Activated gamma-delta T cell treated with Interleukin-2 at 50 U/mL for 16 hours (primary cell): ENCODE data around the gene ABCC11.
A peak's percentile ranks its signal among the peaks of the same experiment; 100 is the strongest.

Experiments used
- DNase-seq: peaks from one replicate; pipeline ENCODE4 v3.0.0-alpha.2; 2020

The ABCC11 gene

DNA sequence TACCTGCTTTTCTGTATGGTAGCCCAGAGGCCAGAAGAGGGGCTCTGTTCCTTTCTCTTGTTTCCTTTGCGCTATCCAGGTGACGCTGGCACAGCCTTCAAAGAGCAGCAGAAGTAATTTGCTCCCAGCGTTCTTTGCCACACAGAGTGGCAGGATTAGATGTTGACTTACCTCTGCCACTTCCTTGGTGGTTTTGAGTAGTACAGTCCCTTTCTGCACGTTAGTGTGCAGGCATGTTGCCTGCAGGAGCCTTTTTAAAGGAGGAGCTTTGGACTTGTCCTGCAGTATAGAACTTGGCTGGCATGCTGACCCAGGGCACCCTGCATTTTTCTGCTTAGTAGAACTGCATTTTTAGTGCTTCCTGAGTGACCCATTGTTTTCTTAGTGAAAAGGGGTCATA, at the start of gene ABCC11:
ABCC11 (minus strand) TSS at position 229 of the 400 bp plus-strand sequence. CDS start 15,618 bp downstream, outside the sequence.
- DNase-seq = no peak

DNA sequence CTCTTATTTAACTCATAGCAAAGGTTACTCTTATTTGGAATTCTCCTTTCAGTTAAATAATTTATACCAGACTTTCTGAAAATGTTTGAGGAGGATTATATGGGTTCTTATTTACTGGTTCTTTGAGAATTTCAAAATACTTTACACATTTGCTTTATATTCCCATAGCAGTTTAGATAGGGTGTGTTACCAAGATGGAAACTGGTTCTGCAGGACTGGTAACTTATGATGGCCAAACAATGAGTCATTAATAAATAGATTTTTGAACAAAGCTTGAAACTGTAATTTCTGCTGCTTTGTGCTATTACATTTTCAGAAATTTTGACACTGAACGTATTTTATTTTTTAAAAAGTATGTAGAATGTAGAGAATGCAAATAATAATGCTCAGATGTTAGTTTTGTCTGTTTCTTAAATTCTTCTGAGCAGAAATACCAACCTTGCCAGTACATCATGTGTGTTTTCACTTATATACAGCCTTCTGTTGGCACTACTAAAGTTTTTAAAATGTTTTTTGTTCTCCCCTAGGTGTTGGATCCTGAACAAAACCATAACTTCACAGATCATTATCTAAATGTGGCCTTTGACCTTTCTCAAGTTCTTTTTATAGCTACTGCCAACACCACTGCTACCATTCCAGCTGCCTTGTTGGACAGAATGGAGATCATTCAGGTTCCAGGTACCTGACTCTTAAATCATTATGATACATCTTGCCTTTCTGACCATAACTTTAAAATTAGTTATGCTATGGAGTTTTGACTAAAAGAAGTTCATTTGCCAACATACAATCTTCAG, 48.3 kb upstream of the ABCC11 start:
- no peak for DNase-seq

DNA sequence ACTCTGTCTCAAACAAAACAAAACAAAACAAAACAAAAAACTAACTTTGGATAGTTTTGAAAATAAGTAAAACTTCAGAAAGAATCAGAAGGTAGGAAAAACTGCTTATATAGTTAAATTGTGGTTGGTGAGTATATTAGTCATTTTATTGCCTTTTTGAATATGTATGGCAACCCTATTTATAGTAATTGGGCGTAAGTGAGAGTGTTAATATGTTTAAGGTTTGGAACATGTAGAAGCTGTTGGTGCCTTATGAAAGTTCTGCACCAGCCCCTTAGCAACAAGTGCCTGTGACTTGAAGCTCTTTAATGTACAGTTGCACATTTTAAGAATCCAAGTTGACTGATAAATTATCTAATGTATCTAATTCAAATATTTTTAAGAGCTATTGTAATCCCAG, 47.4 kb upstream of the ABCC11 start:
- no peak for DNase-seq

DNA sequence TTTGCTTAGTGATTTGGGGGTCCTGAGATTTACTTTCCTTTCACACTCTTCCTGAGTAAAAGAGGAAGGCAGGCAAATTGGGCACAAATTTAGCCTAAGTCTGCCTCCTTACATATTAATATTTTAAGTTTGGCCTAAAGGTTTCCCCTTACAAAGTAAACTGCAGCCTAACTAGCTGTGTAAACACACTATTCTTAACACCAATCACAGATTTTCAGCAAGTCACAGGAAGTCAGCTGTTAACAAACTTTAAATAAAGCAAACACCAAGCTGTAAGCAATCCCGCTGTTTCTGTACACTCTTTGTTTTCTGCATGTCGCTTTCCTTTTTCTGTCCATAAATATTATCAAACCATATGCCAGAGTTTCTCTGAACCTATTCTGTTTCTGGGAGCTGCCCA, 45.1 kb upstream of the ABCC11 start:
- DNase-seq = no peak

- no peak for DNase-seq
These were observed 44.4 kb upstream of the ABCC11 start for GRCh38 chr16:48291754-48292153.

- DNase-seq = no peak
These were observed 44.0 kb upstream of the ABCC11 start for GRCh38 chr16:48291303-48291702.

DNA sequence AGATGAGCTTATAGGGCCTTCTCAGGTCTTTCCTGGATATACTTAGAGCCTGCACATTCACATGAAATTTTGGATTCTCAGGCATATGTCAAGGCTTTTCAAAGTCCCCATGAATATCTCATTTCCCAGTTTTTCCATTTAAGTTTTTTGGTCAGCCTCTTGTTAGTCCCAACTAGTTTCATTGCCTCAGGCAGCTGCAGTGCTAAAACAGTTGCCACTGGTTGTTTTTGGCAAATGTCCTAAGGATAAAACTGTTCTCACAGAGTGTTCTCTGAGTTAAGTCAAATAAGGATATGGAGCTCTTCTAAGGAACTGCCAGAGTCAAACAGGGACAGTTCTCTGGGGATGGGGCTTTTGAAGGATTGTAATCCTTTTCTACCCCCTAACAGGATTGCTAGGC, 39.9 kb upstream of the ABCC11 start:
- no peak for DNase-seq

GRCh38 chr16:48284772-48285409, 37.6 kb upstream of the ABCC11 start:
- DNase-seq = peak; percentile 8

DNA sequence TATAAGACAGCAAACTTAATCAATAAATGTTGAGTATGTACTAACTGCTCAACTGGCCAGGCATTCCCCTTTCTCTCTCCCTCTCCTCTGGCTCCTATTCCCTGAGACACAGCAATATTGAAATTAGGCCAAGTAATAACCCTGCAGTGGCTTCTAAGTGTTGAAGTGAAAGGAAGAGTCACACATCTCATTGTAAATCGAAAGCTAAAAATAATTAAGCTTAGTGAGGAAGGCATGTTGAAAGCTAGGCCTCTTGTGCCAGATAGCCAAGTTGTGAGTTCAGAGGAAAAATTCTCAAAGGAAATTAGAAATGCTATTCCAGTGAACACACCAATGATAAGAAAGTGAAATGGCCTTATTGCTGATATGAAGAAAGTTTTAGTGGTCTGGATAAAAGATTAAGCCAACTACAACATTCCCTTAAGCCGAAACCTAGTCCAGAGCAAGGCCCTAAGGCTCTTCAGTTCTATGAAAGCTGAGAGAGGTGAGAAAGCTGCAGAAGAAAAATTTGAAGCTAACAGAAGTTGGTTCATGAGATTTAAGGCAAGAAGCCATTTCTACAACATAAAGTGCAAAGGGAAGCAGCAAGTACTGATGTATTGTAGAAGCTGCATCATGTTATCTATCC, 35.4 kb upstream of the ABCC11 start:
- no peak for DNase-seq

GRCh38 chr16:48280546-48280945, 33.2 kb upstream of the ABCC11 start:
- DNase-seq = no peak

DNA sequence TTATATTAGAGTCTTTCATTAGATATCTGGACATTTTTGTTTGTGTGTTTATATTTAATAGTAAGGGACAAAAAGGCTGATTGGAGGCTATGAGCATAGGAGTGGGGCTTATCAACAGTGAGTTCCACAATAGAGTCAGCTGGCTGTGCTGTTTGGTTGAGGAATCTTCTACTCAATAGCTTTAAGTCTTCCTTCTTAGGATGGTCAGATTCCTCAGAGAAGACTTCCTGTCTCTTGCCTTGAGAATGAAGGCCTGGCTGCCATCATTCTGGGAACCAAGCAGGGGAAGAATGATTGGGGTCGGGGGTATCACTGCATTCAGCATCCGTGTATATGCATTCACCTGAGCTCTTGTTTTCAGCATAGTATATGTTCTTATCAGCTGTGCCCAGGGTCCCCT, 31.9 kb upstream of the ABCC11 start:
- no peak for DNase-seq

DNA sequence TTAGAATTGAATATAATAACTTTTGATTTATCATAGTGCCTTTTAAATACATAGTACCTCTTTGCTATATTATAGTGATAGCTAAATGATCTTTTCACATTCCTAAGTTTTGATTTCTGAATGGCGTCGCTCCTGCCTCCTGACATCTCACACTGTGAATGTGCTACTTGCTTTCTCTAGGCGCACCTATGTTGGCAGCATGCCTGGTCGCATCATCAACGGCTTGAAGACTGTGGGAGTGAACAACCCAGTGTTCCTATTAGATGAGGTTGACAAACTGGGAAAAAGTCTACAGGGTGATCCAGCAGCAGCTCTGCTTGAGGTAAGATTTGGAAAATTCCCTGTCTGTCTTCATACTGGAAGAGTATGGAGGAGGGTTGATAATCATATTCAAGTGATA, 29.8 kb upstream of the ABCC11 start:
- no peak for DNase-seq

DNA sequence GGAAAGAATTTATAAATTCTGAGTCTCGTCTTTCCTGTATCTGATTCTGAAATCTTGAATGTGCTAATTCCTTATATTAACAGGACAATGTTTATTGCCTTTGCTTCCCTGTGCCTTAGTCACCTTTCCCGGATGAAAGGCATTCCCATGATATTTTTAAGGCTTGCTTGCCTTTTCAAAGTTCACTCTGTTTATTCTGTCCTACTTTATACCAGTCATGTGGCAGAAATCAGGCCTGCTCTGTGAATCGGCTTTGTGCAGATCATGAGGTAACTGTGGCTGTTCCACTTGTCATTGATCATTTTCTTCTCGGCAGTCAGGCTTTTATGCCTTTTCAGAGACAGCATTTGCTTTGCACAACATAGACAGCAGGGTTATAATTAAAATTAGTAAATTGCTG, 28.8 kb upstream of the ABCC11 start:
- DNase-seq = no peak

DNA sequence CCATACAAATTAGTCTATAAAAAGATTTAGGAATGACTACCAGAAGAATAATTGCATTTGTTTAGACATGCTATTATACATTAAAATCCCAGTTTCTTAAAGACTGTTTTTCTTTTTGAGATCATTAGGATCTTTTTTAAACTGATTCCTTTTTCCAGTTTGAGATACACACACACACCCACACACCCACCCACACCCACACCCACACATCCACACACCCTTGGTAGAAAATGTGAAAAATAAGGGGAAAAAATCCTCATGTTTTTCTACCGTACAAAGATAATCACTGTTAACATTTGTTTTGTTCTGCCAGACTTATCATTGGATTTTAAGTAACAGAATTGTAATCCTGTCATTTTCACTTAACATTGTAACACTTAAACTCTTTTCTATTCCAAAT, 27.1 kb upstream of the ABCC11 start:
- no peak for DNase-seq

GRCh38 chr16:48272837-48273421, 25.6 kb upstream of the ABCC11 start:
- DNase-seq = no peak

DNA sequence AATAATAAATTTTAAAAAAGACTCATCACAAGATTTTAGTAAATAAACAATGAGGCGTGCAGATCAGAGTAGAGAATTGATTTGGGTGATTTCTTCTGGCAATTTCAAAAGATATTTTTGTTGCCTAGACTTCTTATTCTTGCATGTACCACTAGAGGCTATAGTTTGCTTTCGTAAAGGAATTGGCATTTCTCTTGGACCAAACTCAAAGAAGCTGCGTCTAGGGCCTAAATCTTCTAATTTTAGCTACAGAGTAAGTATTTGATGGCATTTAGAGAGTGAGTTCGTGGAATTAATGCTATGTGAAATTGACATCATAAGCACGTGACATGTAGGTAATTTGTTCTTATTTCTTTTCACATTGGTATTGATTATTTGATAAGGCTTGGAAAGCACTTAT, 24.4 kb upstream of the ABCC11 start:
- DNase-seq = no peak

DNA sequence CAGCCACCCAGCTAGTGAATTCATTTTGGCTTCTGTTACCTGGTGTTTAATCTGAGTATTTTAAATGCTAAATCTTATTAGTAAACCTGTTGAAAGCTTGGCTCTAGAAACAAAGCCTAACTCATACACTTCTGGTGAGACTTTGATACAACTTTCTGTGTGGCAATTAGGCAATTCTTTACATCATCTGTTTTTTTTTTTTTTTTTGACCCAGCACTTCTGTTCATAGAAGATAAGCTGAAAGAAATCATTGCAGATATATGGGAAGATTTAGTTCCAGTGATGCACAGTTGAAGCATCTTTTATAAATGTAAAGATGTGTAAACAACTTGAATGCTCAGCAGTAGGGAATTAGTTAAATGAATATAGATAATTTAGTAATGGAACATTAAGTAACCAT, 21.7 kb upstream of the ABCC11 start:
- no peak for DNase-seq

- DNase-seq = no peak
These were observed 15.3 kb upstream of the ABCC11 start for GRCh38 chr16:48262631-48263030.

DNA sequence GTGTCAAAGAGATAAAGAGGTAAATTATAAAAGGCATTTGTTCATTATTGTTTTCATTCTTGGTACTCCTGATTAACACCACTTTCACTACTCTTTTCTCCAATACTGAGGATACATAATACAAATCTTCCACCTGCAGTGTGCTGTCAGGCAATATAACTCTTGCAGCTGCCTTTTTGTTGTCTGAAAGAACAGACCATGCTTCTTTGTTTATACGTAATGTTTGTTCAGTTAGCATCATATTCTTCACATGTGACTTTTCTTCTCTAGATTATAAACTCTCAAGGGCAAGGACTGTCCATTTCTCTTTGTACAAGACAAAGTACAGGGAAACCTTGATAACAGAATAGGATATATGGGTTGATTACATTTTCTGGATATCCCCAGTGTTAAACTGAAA, 14.2 kb upstream of the ABCC11 start:
- no peak for DNase-seq

GRCh38 chr16:48256579-48257177, 9.3 kb upstream of the ABCC11 start:
- DNase-seq = no peak

DNA sequence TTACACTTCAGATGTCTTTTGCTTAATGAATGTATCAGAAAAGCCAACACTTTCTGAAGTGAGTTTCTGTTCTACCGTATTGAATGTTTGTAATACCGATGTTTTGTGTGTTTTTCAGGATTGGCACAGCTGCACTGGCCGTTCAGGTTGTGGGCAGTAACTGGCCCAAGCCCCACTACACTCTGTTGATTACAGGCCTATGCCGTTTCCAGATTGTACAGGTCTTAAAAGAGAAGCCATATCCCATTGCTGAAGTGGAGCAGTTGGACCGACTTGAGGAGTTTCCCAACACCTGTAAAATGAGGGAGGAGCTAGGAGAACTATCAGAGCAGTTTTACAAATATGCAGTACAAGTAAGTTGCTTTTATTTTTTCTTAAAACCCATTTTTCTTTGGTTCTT, 4.7 kb upstream of the ABCC11 start:
- DNase-seq = no peak

DNA sequence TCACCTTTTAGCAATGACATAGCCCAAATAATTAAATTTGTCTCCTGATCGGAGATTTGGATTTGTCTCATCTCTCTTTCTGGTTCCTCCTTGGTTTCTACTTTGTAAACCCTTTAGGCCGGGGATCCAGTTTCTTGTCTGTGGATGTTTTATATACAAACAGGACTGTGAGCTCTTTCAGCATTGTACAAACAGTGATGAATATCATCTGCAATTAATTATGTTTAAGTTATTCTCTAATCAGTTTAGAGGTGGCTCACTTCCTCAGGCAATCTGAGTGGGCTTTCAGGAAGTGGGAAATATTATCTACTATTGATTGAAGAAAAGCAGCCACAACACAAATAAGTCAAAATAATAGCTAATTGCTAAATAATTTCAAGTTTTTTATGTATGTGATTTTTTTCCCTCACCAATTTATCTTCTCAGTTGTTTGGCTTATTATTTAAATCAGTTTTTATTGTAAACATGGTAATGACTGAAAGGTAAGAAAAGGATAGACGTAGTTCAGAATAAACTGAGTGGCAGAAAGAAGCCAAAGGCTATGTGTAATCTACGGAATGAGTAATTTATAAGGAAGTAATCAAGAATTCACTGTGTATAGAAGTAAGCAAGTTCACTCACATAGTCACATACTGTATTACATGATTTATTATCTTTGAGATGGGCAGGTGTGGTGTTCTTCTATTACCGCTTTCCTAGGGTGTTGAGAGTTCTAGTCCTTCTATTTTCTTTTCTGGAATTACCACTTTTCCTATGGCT, 3.4 kb upstream of the ABCC11 start:
- DNase-seq = no peak

- no peak for DNase-seq
These were observed 1.3 kb downstream of the ABCC11 start for GRCh38 chr16:48246066-48246465.
